Endothelial cell of umbilical vein (primary cell): Measurements from ENCODE around the gene CYP2C18.

Source experiments
- POLR2A ChIP-seq: IDR thresholded peaks from 2 replicates; pipeline ENCODE4 v1.6.1; 2012; ENCODE audit warnings: low read depth, mild to moderate bottlenecking, control low read depth, low read length
- TF ChIP-seq, protein P1 (sequence below), 2 donors: IDR thresholded peaks; 1 replicate in 1 of 2; 2 replicates in 1 of 2; pipeline ENCODE4 v1.5.1; 2011; ENCODE audit warnings: low read length in 2 of 2, mild to moderate bottlenecking in 2 of 2, moderate library complexity in 2 of 2, control low read depth in 1 of 2, inconsistent platforms in 1 of 2, low read depth in 1 of 2; ENCODE audit not compliant: insufficient read depth in 1 of 2; ENCODE audit errors: extremely low read depth in 1 of 2
- TF ChIP-seq, protein P2 (sequence below): IDR thresholded peaks from 2 replicates; pipeline ENCODE4 v1.6.1; 2011; ENCODE audit not compliant: insufficient read depth, insufficient read length

GRCh38 chr10:94645285-94645684 is 38.2 kb upstream of the CYP2C18 start:
- TF ChIP-seq POLR2A, result no peak
- TF ChIP-seq, protein P1, sequence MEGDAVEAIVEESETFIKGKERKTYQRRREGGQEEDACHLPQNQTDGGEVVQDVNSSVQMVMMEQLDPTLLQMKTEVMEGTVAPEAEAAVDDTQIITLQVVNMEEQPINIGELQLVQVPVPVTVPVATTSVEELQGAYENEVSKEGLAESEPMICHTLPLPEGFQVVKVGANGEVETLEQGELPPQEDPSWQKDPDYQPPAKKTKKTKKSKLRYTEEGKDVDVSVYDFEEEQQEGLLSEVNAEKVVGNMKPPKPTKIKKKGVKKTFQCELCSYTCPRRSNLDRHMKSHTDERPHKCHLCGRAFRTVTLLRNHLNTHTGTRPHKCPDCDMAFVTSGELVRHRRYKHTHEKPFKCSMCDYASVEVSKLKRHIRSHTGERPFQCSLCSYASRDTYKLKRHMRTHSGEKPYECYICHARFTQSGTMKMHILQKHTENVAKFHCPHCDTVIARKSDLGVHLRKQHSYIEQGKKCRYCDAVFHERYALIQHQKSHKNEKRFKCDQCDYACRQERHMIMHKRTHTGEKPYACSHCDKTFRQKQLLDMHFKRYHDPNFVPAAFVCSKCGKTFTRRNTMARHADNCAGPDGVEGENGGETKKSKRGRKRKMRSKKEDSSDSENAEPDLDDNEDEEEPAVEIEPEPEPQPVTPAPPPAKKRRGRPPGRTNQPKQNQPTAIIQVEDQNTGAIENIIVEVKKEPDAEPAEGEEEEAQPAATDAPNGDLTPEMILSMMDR (IDR thresholded peaks at IDR 0.05; ENCODE audit: extremely low read depth in 1 of 2, insufficient read depth in 1 of 2, low read depth in 1 of 2, low read length in 2 of 2), result no peak
- TF ChIP-seq, protein P2, sequence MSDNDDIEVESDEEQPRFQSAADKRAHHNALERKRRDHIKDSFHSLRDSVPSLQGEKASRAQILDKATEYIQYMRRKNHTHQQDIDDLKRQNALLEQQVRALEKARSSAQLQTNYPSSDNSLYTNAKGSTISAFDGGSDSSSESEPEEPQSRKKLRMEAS, result no peak
